CD14-positive monocyte (primary cell): ENCODE data around the gene CLASP1. TPM values are rescaled to one million over a fixed set of nuclear protein-coding genes. Genes with fewer than 3 reads are reported as not detected.
A peak's percentile ranks its signal among the peaks of the same experiment; 100 is the strongest.
"Not testable (repeated sequence)": the region's sequence is repeated elsewhere in the genome, so short reads cannot be mapped to it uniquely, and the experiment has no call there.

ENCODE experiments used
- DNase-seq, 3 donors: peaks; one replicate each; pipeline ENCODE4 v3.0.0-alpha.2; 2011 to 2022
- H2AFZ ChIP-seq: 2 replicates; pipeline ENCODE4 v1.6.0; 2012; ENCODE audit warnings: mild to moderate bottlenecking, low read depth, low read length, inconsistent platforms; ENCODE audit not compliant: insufficient read depth, poor library complexity, severe bottlenecking
- H3K27ac ChIP-seq, 2 donors: 1 replicate in 1 of 2; 2 replicates in 1 of 2; pipeline ENCODE4 v1.5.1; 2012 to 2013; ENCODE audit warnings: low read length in 2 of 2, control low read depth in 1 of 2, inconsistent platforms in 1 of 2, low read depth in 1 of 2, mild to moderate bottlenecking in 1 of 2
- H3K27me3 ChIP-seq, 2 donors: one replicate each; pipeline versions ENCODE4 v1.6.0 to v1.6.1; 2011 to 2013; ENCODE audit warnings: low read length in 2 of 2; ENCODE audit not compliant: control insufficient read depth in 2 of 2, insufficient read depth in 2 of 2
- H3K36me3 ChIP-seq, 2 donors: replicated peaks in 1 of 2; 1 replicate in 1 of 2; 2 replicates in 1 of 2; pipeline versions ENCODE4 v1.5.1 to v1.6.1; 2012 to 2013; ENCODE audit warnings: low read length in 2 of 2, control low read depth in 1 of 2, inconsistent platforms in 1 of 2, mild to moderate bottlenecking in 1 of 2; ENCODE audit not compliant: insufficient read depth in 2 of 2, control insufficient read depth in 1 of 2
- H3K4me1 ChIP-seq, 2 donors: 1 replicate in 1 of 2; 2 replicates in 1 of 2; pipeline versions ENCODE4 v1.5.1 to v1.6.1; 2012 to 2013; ENCODE audit warnings: low read length in 2 of 2, control low read depth in 1 of 2, inconsistent platforms in 1 of 2, mild to moderate bottlenecking in 1 of 2, moderate library complexity in 1 of 2; ENCODE audit not compliant: insufficient read depth in 2 of 2, control insufficient read depth in 1 of 2
- H3K4me2 ChIP-seq: replicated peaks from 2 replicates; pipeline ENCODE3; 2012; ENCODE audit warnings: low read length, moderate library complexity, mild to moderate bottlenecking; ENCODE audit not compliant: poor library complexity, severe bottlenecking; ENCODE audit errors: extremely low read depth
- H3K4me3 ChIP-seq, 3 experiments: fragments of 200-600 bp in 1 of 3; sonication (generic) in 1 of 3; replicated peaks in 1 of 3; 1 replicate in 2 of 3; 2 replicates in 1 of 3; pipeline ENCODE4 v1.5.1; 2011 to 2013; ENCODE audit warnings: low read length in 3 of 3, mild to moderate bottlenecking in 3 of 3, control low read depth in 2 of 3, low read depth in 2 of 3, inconsistent platforms in 1 of 3, moderate library complexity in 1 of 3
- H3K79me2 ChIP-seq: 2 replicates; pipeline ENCODE4 v1.6.0; 2012; ENCODE audit warnings: mild to moderate bottlenecking, control low read depth, inconsistent platforms, low read length, moderate library complexity; ENCODE audit not compliant: insufficient read depth
- H3K9ac ChIP-seq: 2 replicates; pipeline ENCODE4 v1.6.0; 2017; ENCODE audit warnings: low read length, mild to moderate bottlenecking; ENCODE audit not compliant: insufficient read depth, poor library complexity, severe bottlenecking
- H3K9me3 ChIP-seq, 2 donors: replicated peaks in 1 of 2; 1 replicate in 1 of 2; 2 replicates in 1 of 2; pipeline versions ENCODE4 v1.5.1 to v1.6.1; 2012 to 2013; ENCODE audit warnings: low read length in 2 of 2, control low read depth in 1 of 2; ENCODE audit not compliant: control insufficient read depth in 1 of 2, insufficient read depth in 1 of 2
- H4K20me1 ChIP-seq: 2 replicates; pipeline ENCODE4 v1.6.0; 2012; ENCODE audit warnings: mild to moderate bottlenecking, low read length, control low read depth, moderate library complexity; ENCODE audit not compliant: insufficient read depth
- H3K27ac Mint-ChIP-seq, 7 donors: one replicate each; pipeline ENCODE4 v1.8.0; 2020; ENCODE audit warnings: mild to moderate bottlenecking in 7 of 7, mixed read lengths in 7 of 7, moderate library complexity in 6 of 7, inconsistent platforms in 2 of 7
- H3K27me3 Mint-ChIP-seq, 3 donors: one replicate each; pipeline ENCODE4 v1.8.0; 2021 to 2022; ENCODE audit warnings: low read depth in 3 of 3, mild to moderate bottlenecking in 3 of 3, mixed read lengths in 3 of 3, moderate library complexity in 3 of 3, inconsistent platforms in 1 of 3
- H3K36me3 Mint-ChIP-seq, 2 donors: one replicate each; pipeline ENCODE4 v1.8.0; 2020; ENCODE audit warnings: mixed read lengths in 2 of 2, inconsistent platforms in 1 of 2, mild to moderate bottlenecking in 1 of 2
- H3K4me1 Mint-ChIP-seq: one replicate; pipeline ENCODE4 v1.8.0; 2020; ENCODE audit warnings: mild to moderate bottlenecking, mixed read lengths
- H3K4me3 Mint-ChIP-seq, 2 donors: one replicate each; pipeline ENCODE4 v1.8.0; 2020; ENCODE audit warnings: mild to moderate bottlenecking in 2 of 2, mixed read lengths in 2 of 2, moderate library complexity in 1 of 2
- H3K9me3 Mint-ChIP-seq, 7 donors: one replicate each; pipeline ENCODE4 v1.8.0; 2020 to 2022; ENCODE audit warnings: mixed read lengths in 7 of 7, mild to moderate bottlenecking in 6 of 7, moderate library complexity in 6 of 7, inconsistent platforms in 2 of 7
- CTCF ChIP-seq: fragments of 200-600 bp; IDR thresholded peaks from one replicate; pipeline ENCODE4 v1.8.0; 2022; ENCODE audit warnings: antibody characterized with exemption, mild to moderate bottlenecking
- WGBS: methylation state at CpG from one replicate; pipeline ENCODE4 v1.1.5; 2013; ENCODE audit warnings: missing lambda C conversion rate; ENCODE audit not compliant: insufficient coverage; 5-methylcytosine and 5-hydroxymethylcytosine counted together
- intact Hi-C, 2 donors: fragments of 100-400 bp; cut with micrococcal nuclease; formaldehyde crosslinking; loops; one replicate each; pipeline versions ENCODE4 v1.15.0 to v1.15.1; 2023
- polyA plus RNA-seq, 3 donors: library from polyadenylated mRNA; depleted of rRNA in 1 of 3; unstranded in 2 of 3; stranded (reverse) in 1 of 3; fragments of 300-500 nt in 2 of 3; fragments of >200 nt in 1 of 3; fragmentation: Illumina TruSeq in 2 of 3; gene quantifications; 1 replicate in 2 of 3; 2 replicates in 1 of 3; pipeline ENCODE4 v1.2.3, GENCODE V29; 2012 to 2021

CLASP1 gene
- polyA plus RNA-seq, 3 donors: 4.8 to 8.1 (median 7.6) TPM

GRCh38 chr2:121565389-121566250 lies 83.6 kb downstream of the CLASP1 start:
- intact Hi-C loops: no loop called here
- Mint-ChIP-seq H3K36me3 (peaks cover 10 to 20% of the 10 kb centered on the region in 2 donors), H3K27ac (peak overlapping the region in 3 of 7 donors; percentile 7 to 38 (median 37)), H3K4me3 (no peak overlapping the region), H3K27me3 (peaks cover 0 to 1% (median 0%) of the 10 kb centered on the region in 3 donors), H3K9me3 (peaks cover 0 to 3% (median 0%) of the 10 kb centered on the region in 7 donors), H3K4me1 (peaks cover 8% of the 10 kb centered on the region)
- Histone ChIP-seq H3K9me3 (peaks cover 0 to 2% of the 10 kb centered on the region in 2 donors), H4K20me1 (peaks cover 76% of the 10 kb centered on the region), H3K4me3 (no peak overlapping the region), H3K36me3 (peaks cover 0 to 16% of the 10 kb centered on the region in 2 donors), H3K27ac (no peak overlapping the region), H3K27me3 (no peaks in the 10 kb centered on the region), H2AFZ (no peak overlapping the region), H3K9ac (no peak overlapping the region), H3K4me2 (no peak overlapping the region), H3K4me1 (no peaks in the 10 kb centered on the region), H3K79me2 (peaks cover 69% of the 10 kb centered on the region)
- DNase-seq: no peak
- no peak for TF ChIP-seq CTCF
- WGBS: 96% methylated on average over 5 of the region's 5 CpGs

- Mint-ChIP-seq H3K27ac (no peak overlapping the region), H3K9me3 (peaks cover 0 to 3% (median 0%) of the 10 kb centered on the region in 7 donors), H3K27me3 (peaks cover 0 to 1% (median 0%) of the 10 kb centered on the region in 3 donors), H3K4me1 (peaks cover 8% of the 10 kb centered on the region), H3K36me3 (peaks cover 10 to 20% of the 10 kb centered on the region in 2 donors), H3K4me3 (no peak overlapping the region)
- H2AFZ ChIP-seq: no peak overlapping the region
- TF ChIP-seq CTCF: no peak
- H3K79me2 ChIP-seq: peaks cover 68% of the 10 kb centered on the region
- no peaks in the 10 kb centered on the region for H3K4me1 ChIP-seq
- WGBS: 100% methylated on average over 2 of the region's 3 CpGs
- no peak overlapping the region for H3K9ac ChIP-seq
- no peak overlapping the region for H3K4me2 ChIP-seq
- peaks cover 70% of the 10 kb centered on the region for H4K20me1 ChIP-seq
- no peak overlapping the region for H3K27ac ChIP-seq
- H3K27me3 ChIP-seq: no peaks in the 10 kb centered on the region
- intact Hi-C loops: no loop called here
- DNase-seq: no peak
- no peak overlapping the region for H3K4me3 ChIP-seq
- peaks cover 0 to 10% of the 10 kb centered on the region in 2 donors for H3K36me3 ChIP-seq
- peaks cover 0 to 2% of the 10 kb centered on the region in 2 donors for H3K9me3 ChIP-seq
These were observed 84.4 kb downstream of the CLASP1 start for GRCh38 chr2:121564905-121565304.

- H3K4me1 Mint-ChIP-seq: peaks cover 10% of the 10 kb centered on the region
- H3K27ac ChIP-seq, H3K4me1 ChIP-seq, H3K4me2 ChIP-seq, H3K9ac ChIP-seq, H3K4me3 ChIP-seq, H3K9me3 Mint-ChIP-seq, H3K4me3 Mint-ChIP-seq, H3K36me3 ChIP-seq, H2AFZ ChIP-seq, intact Hi-C loops, DNase-seq, H3K27me3 Mint-ChIP-seq, H3K9me3 ChIP-seq, H3K27me3 ChIP-seq: not testable (repeated sequence)
- H3K36me3 Mint-ChIP-seq: peaks cover 10 to 13% of the 10 kb centered on the region in 2 donors
- H4K20me1 ChIP-seq: peaks cover 75% of the 10 kb centered on the region
- H3K79me2 ChIP-seq: peaks cover 65% of the 10 kb centered on the region
- peak overlapping the region in 2 of 7 donors; percentile 8 to 26 for H3K27ac Mint-ChIP-seq
- no CpG with 5 or more reads among the region's 1 CpG for WGBS
These were observed 85.5 kb downstream of the CLASP1 start for GRCh38 chr2:121563754-121564153.
